CD4-positive, alpha-beta T cell treated with Interleukin-21 for 1 hour (primary cell): Measurements from ENCODE around the gene PCDHA1.

ENCODE experiments used
- DNase-seq: peaks from one replicate; pipeline ENCODE4 v3.0.0-alpha.2; 2020

Gene PCDHA1

GRCh38 chr5:140996060-140996459 is 210.1 kb downstream of the PCDHA1 start:
- DNase-seq = no peak

- no peak for DNase-seq
Measured at GRCh38 chr5:140998921-140999410, 213.0 kb downstream of the PCDHA1 start.

- DNase-seq = no peak
Measured at GRCh38 chr5:141001446-141001843, 215.5 kb downstream of the PCDHA1 start.

- DNase-seq = no peak
Measured at GRCh38 chr5:141001844-141002604, 216.1 kb downstream of the PCDHA1 start.

- no peak for DNase-seq
Measured at GRCh38 chr5:141002605-141002965, 216.6 kb downstream of the PCDHA1 start.

GRCh38 chr5:141003031-141003430 is 217.1 kb downstream of the PCDHA1 start:
- DNase-seq = no peak

GRCh38 chr5:141003791-141004611 is 218.1 kb downstream of the PCDHA1 start:
- DNase-seq = no peak

GRCh38 chr5:141007791-141008190 is 221.9 kb downstream of the PCDHA1 start:
- DNase-seq = no peak

GRCh38 chr5:141010047-141010793 is 224.3 kb downstream of the PCDHA1 start:
- no peak for DNase-seq

- no peak for DNase-seq
Measured at GRCh38 chr5:141017943-141018342, 232.0 kb downstream of the PCDHA1 start.

- DNase-seq = no peak
Measured at GRCh38 chr5:141022384-141022783, 236.4 kb downstream of the PCDHA1 start.

GRCh38 chr5:141031006-141031405 is 245.1 kb downstream of the PCDHA1 start:
- DNase-seq = no peak

- no peak for DNase-seq
Measured at GRCh38 chr5:141032626-141033025, 246.7 kb downstream of the PCDHA1 start.

- DNase-seq = no peak
Measured at GRCh38 chr5:141039061-141039460, 253.1 kb downstream of the PCDHA1 start.

- DNase-seq = no peak
Measured at GRCh38 chr5:141039517-141039916, 253.6 kb downstream of the PCDHA1 start.

- DNase-seq = no peak
Measured at GRCh38 chr5:141040093-141040770, 254.3 kb downstream of the PCDHA1 start.

GRCh38 chr5:141040771-141041426 is 255.0 kb downstream of the PCDHA1 start:
- DNase-seq = peak; percentile 67

- DNase-seq = no peak
Measured at GRCh38 chr5:141041427-141041785, 255.5 kb downstream of the PCDHA1 start.

- DNase-seq = no peak
Measured at GRCh38 chr5:141042555-141042954, 256.6 kb downstream of the PCDHA1 start.

GRCh38 chr5:141050622-141051520 is 264.9 kb downstream of the PCDHA1 start, which contains the start of gene PCDHB1:
TSS of gene PCDHB1 (plus strand) at chr5:141051374. CDS start at chr5:141051471, 97 bp downstream.
- DNase-seq = no peak

GRCh38 chr5:141051521-141051866 is 265.6 kb downstream of the PCDHA1 start:
- DNase-seq = no peak
